Mesothelial cell of epicardium (in vitro differentiated cells): Measurements from ENCODE around the gene KLHL12. TPM values are rescaled to one million over a fixed set of nuclear protein-coding genes. Genes with fewer than 3 reads are reported as not detected.

Experiments
- DNase-seq, 2 experiments: peaks; one replicate each; pipeline ENCODE4 v3.0.0; 2021; ENCODE audit warnings: low spot score in 2 of 2; ENCODE audit not compliant: unreplicated experiment in 2 of 2
- H3K27ac Mint-ChIP-seq: 2 replicates; pipeline ENCODE4 v1.8.0; 2021; ENCODE audit warnings: mixed read lengths
- H3K27me3 Mint-ChIP-seq: 2 replicates; pipeline ENCODE4 v1.8.0; 2021; ENCODE audit warnings: low read depth, mixed read lengths
- H3K36me3 Mint-ChIP-seq: 2 replicates; pipeline ENCODE4 v1.8.0; 2021; ENCODE audit warnings: mixed read lengths
- H3K4me1 Mint-ChIP-seq: 2 replicates; pipeline ENCODE4 v1.8.0; 2021; ENCODE audit warnings: mixed read lengths
- H3K4me3 Mint-ChIP-seq: 2 replicates; pipeline ENCODE4 v1.8.0; 2021; ENCODE audit warnings: mild to moderate bottlenecking, moderate library complexity, mixed read lengths
- H3K9me3 Mint-ChIP-seq: 2 replicates; pipeline ENCODE4 v1.8.0; 2021; ENCODE audit warnings: mixed read lengths
- total RNA-seq: library from RNA; stranded (reverse); gene quantifications from 3 replicates; pipeline ENCODE4 v1.2.1, GENCODE V29; 2021
- TF ChIP-seq, protein P1 (sequence below): fragments of 200-600 bp; sonication (generic); IDR thresholded peaks from one replicate; pipeline ENCODE4 v1.5.0; 2021; ENCODE audit warnings: antibody characterized with exemption; ENCODE audit not compliant: unreplicated experiment

Gene KLHL12
- total RNA-seq, 1 donor from 2014 or later, result 27.8 TPM

DNA sequence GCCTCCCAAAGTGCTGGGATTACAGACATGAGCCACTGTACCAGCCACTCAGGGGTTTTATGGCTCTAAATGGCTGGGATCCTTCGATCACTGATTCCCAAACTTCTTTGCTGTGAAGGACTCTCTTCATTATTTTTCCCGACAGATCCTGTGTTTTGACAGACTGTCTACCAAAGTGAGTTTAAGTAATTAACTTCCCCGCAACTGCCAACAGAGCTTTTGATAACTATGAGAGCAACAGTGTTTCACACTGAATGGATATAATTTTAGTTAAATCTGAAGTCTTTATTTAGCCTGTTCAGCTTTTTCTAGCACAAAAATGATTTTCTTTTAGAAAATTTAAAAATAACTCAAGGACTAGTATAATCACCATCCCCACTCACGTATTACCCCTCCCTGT, 25.5 kb downstream of the KLHL12 start:
- Mint-ChIP-seq H3K4me1 (no peaks in the 10 kb centered on the region), H3K27me3 (no peaks in the 10 kb centered on the region), H3K27ac (no peak overlapping the region), H3K36me3 (peaks cover 30% of the 10 kb centered on the region), H3K4me3 (no peak overlapping the region), H3K9me3 (no peaks in the 10 kb centered on the region)
- TF ChIP-seq, protein P1, sequence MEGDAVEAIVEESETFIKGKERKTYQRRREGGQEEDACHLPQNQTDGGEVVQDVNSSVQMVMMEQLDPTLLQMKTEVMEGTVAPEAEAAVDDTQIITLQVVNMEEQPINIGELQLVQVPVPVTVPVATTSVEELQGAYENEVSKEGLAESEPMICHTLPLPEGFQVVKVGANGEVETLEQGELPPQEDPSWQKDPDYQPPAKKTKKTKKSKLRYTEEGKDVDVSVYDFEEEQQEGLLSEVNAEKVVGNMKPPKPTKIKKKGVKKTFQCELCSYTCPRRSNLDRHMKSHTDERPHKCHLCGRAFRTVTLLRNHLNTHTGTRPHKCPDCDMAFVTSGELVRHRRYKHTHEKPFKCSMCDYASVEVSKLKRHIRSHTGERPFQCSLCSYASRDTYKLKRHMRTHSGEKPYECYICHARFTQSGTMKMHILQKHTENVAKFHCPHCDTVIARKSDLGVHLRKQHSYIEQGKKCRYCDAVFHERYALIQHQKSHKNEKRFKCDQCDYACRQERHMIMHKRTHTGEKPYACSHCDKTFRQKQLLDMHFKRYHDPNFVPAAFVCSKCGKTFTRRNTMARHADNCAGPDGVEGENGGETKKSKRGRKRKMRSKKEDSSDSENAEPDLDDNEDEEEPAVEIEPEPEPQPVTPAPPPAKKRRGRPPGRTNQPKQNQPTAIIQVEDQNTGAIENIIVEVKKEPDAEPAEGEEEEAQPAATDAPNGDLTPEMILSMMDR, result no peak
- DNase-seq, result no peak

- TF ChIP-seq, protein P1, result no peak
- Mint-ChIP-seq H3K36me3 (peaks cover 35% of the 10 kb centered on the region), H3K27ac (no peak overlapping the region), H3K27me3 (no peaks in the 10 kb centered on the region), H3K9me3 (no peaks in the 10 kb centered on the region), H3K4me1 (peaks cover 11% of the 10 kb centered on the region), H3K4me3 (no peak overlapping the region)
- no peak for DNase-seq
Measured at GRCh38 chr1:202892501-202892900, 34.5 kb downstream of the KLHL12 start.

DNA sequence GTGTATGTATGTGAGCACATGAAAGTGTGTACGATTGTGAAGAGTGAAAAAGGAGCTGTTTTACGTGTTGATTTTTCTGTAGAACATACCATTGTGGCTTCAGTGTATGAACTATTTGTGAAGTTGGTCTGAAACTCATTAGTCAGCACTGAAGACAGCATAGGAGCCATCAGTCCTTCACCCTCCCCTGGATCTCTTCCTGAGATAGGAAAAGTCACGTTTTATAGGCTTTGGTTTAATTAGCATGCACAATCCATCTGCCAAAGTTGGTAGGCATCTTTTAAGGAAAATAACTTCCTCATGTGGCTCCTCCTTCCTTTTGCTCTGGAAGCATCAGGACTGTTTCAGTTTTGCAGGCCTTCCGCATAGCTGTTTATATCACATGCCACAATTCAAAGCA, 36.6 kb downstream of the KLHL12 start:
- Mint-ChIP-seq H3K27ac (no peak overlapping the region), H3K9me3 (no peaks in the 10 kb centered on the region), H3K27me3 (no peaks in the 10 kb centered on the region), H3K4me1 (peaks cover 11% of the 10 kb centered on the region), H3K36me3 (peaks cover 22% of the 10 kb centered on the region), H3K4me3 (no peak overlapping the region)
- TF ChIP-seq, protein P1, result no peak
- DNase-seq, result no peak

- TF ChIP-seq, protein P1, result no peak
- no peaks in the 10 kb centered on the region for H3K9me3 Mint-ChIP-seq
- peak within 1 kb of the TSS; percentile 93 for H3K4me3 Mint-ChIP-seq
- DNase-seq, result peak; percentile 94 to 96
- H3K36me3 Mint-ChIP-seq, result peaks cover 12% of the 10 kb centered on the region
- H3K4me1 Mint-ChIP-seq, result peaks cover 11% of the 10 kb centered on the region
- H3K27ac Mint-ChIP-seq, result peak within 1 kb of the TSS; percentile 97
- H3K27me3 Mint-ChIP-seq, result no peaks in the 10 kb centered on the region
Measured at GRCh38 chr1:202888531-202889360, 38.3 kb downstream of the KLHL12 start, which contains the start of gene RABIF. TSS of gene RABIF (minus strand) at chr1:202889149. CDS start at chr1:202889098, 51 bp downstream.

DNA sequence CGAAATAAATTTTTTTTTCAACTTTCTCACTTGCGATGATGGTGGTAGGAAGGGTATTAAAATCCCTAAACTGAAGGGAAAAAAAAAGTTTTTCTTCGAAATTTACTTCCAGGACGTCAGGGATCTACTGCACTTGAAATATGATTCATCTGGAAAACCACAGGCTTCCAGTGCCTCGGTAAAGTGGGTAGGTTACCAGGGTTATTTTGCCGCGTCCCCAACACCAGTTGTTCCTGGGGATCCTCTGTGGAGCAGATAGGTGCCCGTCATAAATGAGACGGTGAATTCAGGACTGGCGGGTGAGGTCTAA, 38.9 kb downstream of the KLHL12 start:
- peak overlapping the region; percentile 96 for H3K27ac Mint-ChIP-seq
- no peaks in the 10 kb centered on the region for H3K9me3 Mint-ChIP-seq
- TF ChIP-seq, protein P1, result no peak
- H3K4me3 Mint-ChIP-seq, result peak overlapping the region; percentile 87
- no peaks in the 10 kb centered on the region for H3K27me3 Mint-ChIP-seq
- peaks cover 11% of the 10 kb centered on the region for H3K4me1 Mint-ChIP-seq
- peaks cover 8% of the 10 kb centered on the region for H3K36me3 Mint-ChIP-seq
- no peak for DNase-seq
